IMR-90 (cell line): ENCODE results near the gene ADARB2. TPM values are rescaled to one million over a fixed set of nuclear protein-coding genes. Genes with fewer than 3 reads are reported as not detected.
A peak's percentile ranks its signal among the peaks of the same experiment; 100 is the strongest.

Experiments used
- ATAC-seq: fragments of 200-7000 bp; cut with Tn5 transposase; 2 replicates; pipeline ENCODE4 v1.9.1; 2020; ENCODE audit warnings: low read depth, mild to moderate bottlenecking, moderate library complexity
- BruUV-seq: library from RNA; stranded (reverse); fragments of 400-500 nt; replicated peaks from 2 replicates; lab custom pipeline; 2021; lab: Mats Ljungman, UMichigan
- CTCF ChIA-PET: fragments of 300-600 bp; formaldehyde crosslinking; extraction: SDS; loops from one replicate; lab custom pipeline; 2021; ENCODE audit warnings: antibody characterized with exemption; lab: Yijun Ruan, JAX
- POLR2A ChIA-PET: fragments of 300-600 bp; sonication (Branson Sonifier 250); formaldehyde crosslinking; loops from one replicate; lab custom pipeline; 2022; ENCODE audit warnings: antibody characterized with exemption; ENCODE audit not compliant: unreplicated experiment; lab: Charles Lee
- DNase-seq: peaks from one replicate; pipeline ENCODE4 v3.0.0; 2013
- H2AFZ ChIP-seq: replicated peaks from 2 replicates; pipeline ENCODE3; 2013; ENCODE audit warnings: low read length, mild to moderate bottlenecking; ENCODE audit not compliant: poor library complexity
- H2AK5ac ChIP-seq: 2 replicates; pipeline ENCODE4 v1.6.1; 2013; ENCODE audit warnings: low read depth, low read length, inconsistent platforms
- H2AK9ac ChIP-seq: replicated peaks from 2 replicates; pipeline ENCODE3; 2013; ENCODE audit warnings: mild to moderate bottlenecking, low read depth, low read length, moderate library complexity; ENCODE audit not compliant: poor library complexity
- H2BK120ac ChIP-seq: 2 replicates; pipeline ENCODE4 v1.6.1; 2013; ENCODE audit warnings: low read depth, low read length, inconsistent platforms
- H2BK15ac ChIP-seq: 3 replicates; pipeline ENCODE4 v1.6.1; 2013; ENCODE audit warnings: low read depth, low read length, inconsistent platforms
- H2BK20ac ChIP-seq: 2 replicates; pipeline ENCODE4 v1.6.1; 2013; ENCODE audit warnings: low read depth, mild to moderate bottlenecking, inconsistent platforms, low read length, moderate library complexity
- H2BK5ac ChIP-seq: 2 replicates; pipeline ENCODE4 v1.6.1; 2013; ENCODE audit warnings: mild to moderate bottlenecking, low read depth, low read length, inconsistent platforms; ENCODE audit not compliant: poor library complexity, severe bottlenecking
- H3K14ac ChIP-seq: replicated peaks from 2 replicates; pipeline ENCODE4 v1.6.1; 2013; ENCODE audit warnings: low read depth, low read length, inconsistent platforms
- H3K18ac ChIP-seq: 2 replicates; pipeline ENCODE4 v1.6.1; 2013; ENCODE audit warnings: low read depth, low read length, control low read depth
- H3K23ac ChIP-seq: 2 replicates; pipeline ENCODE4 v1.6.1; 2013; ENCODE audit warnings: low read depth, low read length, inconsistent platforms
- H3K27ac ChIP-seq: 2 replicates; pipeline ENCODE4 v1.5.1; 2013; ENCODE audit warnings: mild to moderate bottlenecking, control low read depth, low read length; ENCODE audit not compliant: insufficient read depth
- H3K27me3 ChIP-seq: 2 replicates; pipeline ENCODE4 v1.6.1; 2013; ENCODE audit warnings: low read length; ENCODE audit not compliant: control insufficient read depth, insufficient read depth
- H3K36me3 ChIP-seq: 2 replicates; pipeline ENCODE4 v1.6.1; 2013; ENCODE audit warnings: low read length, mixed read lengths; ENCODE audit not compliant: control insufficient read depth, insufficient read depth
- H3K4ac ChIP-seq: 2 replicates; pipeline ENCODE4 v1.6.1; 2013; ENCODE audit warnings: low read depth, low read length, inconsistent platforms
- H3K4me1 ChIP-seq: 2 replicates; pipeline ENCODE4 v1.6.1; 2013; ENCODE audit warnings: low read length, mixed read lengths; ENCODE audit not compliant: control insufficient read depth, insufficient read depth
- H3K4me2 ChIP-seq: 2 replicates; pipeline ENCODE4 v1.6.1; 2013; ENCODE audit warnings: low read depth, mild to moderate bottlenecking, control low read depth, low read length, moderate library complexity
- H3K4me3 ChIP-seq: 2 replicates; pipeline ENCODE4 v1.5.1; 2013; ENCODE audit warnings: low read depth, mild to moderate bottlenecking, control low read depth, low read length, moderate library complexity; ENCODE audit not compliant: insufficient read depth
- H3K56ac ChIP-seq: 2 replicates; pipeline ENCODE4 v1.6.1; 2013; ENCODE audit warnings: low read length, inconsistent platforms; ENCODE audit not compliant: insufficient read depth; ENCODE audit errors: extremely low read depth
- H3K79me1 ChIP-seq, 2 experiments: 2 replicates each; pipeline ENCODE4 v1.6.1; 2013; ENCODE audit warnings: low read length in 2 of 2, inconsistent platforms in 1 of 2, low read depth in 1 of 2
- H3K9ac ChIP-seq: 2 replicates; pipeline ENCODE4 v1.6.1; 2013; ENCODE audit warnings: low read depth, low read length, control low read depth
- H3K9me1 ChIP-seq: 2 replicates; pipeline ENCODE4 v1.6.1; 2013; ENCODE audit warnings: low read length, inconsistent platforms; ENCODE audit not compliant: insufficient read depth
- H3K9me3 ChIP-seq: 2 replicates; pipeline ENCODE4 v1.6.1; 2013; ENCODE audit warnings: low read length; ENCODE audit not compliant: control insufficient read depth, insufficient read depth
- H4K20me1 ChIP-seq: 2 replicates; pipeline ENCODE4 v1.6.1; 2013; ENCODE audit warnings: low read length, inconsistent platforms; ENCODE audit not compliant: insufficient read depth
- H4K5ac ChIP-seq: 2 replicates; pipeline ENCODE4 v1.6.1; 2013; ENCODE audit warnings: mild to moderate bottlenecking, low read depth, low read length, control low read depth
- H4K8ac ChIP-seq, 2 experiments: 2 replicates each; pipeline ENCODE4 v1.6.1; 2013; ENCODE audit warnings: low read depth in 2 of 2, low read length in 2 of 2, control low read depth in 1 of 2, inconsistent platforms in 1 of 2
- H4K91ac ChIP-seq: 2 replicates; pipeline ENCODE4 v1.6.1; 2013; ENCODE audit warnings: low read depth, low read length, inconsistent platforms; ENCODE audit not compliant: insufficient read depth
- BHLHE40 ChIP-seq: fragments of 150-350 bp; IDR thresholded peaks from 2 replicates; pipeline ENCODE4 v1.6.1; 2016; ENCODE audit warnings: mild to moderate bottlenecking, low read depth, low read length
- CEBPB ChIP-seq: IDR thresholded peaks from 2 replicates; pipeline ENCODE4 v1.6.1; 2012; ENCODE audit warnings: low read depth, low read length, improper control_type of control experiment
- CHD1 ChIP-seq: IDR thresholded peaks from 2 replicates; pipeline ENCODE4 v1.6.1; 2012; ENCODE audit warnings: low read depth, low read length, improper control_type of control experiment
- FOS ChIP-seq: fragments of 150-350 bp; IDR thresholded peaks from 2 replicates; pipeline ENCODE4 v1.6.1; 2016; ENCODE audit warnings: low read depth, low read length
- MAFK ChIP-seq: IDR thresholded peaks from 2 replicates; pipeline ENCODE4 v1.6.1; 2012; ENCODE audit warnings: low read depth, low read length, improper control_type of control experiment
- MAZ ChIP-seq: IDR thresholded peaks from 2 replicates; pipeline ENCODE4 v1.6.1; 2012; ENCODE audit warnings: low read depth, mild to moderate bottlenecking, low read length, improper control_type of control experiment, moderate library complexity, borderline replicate concordance
- MXI1 ChIP-seq: IDR thresholded peaks from 2 replicates; pipeline ENCODE4 v1.6.1; 2012; ENCODE audit warnings: low read depth, mild to moderate bottlenecking, low read length, moderate library complexity, borderline replicate concordance
- NFE2L2 ChIP-seq: fragments of 150-350 bp; IDR thresholded peaks from 2 replicates; pipeline ENCODE4 v1.6.1; 2016; ENCODE audit warnings: low read depth, mild to moderate bottlenecking, low read length
- POLR2A ChIP-seq: IDR thresholded peaks from 2 replicates; pipeline ENCODE4 v1.6.1; 2012; ENCODE audit warnings: mild to moderate bottlenecking, low read depth, low read length
- RCOR1 ChIP-seq: IDR thresholded peaks from 2 replicates; pipeline ENCODE4 v1.6.1; 2012; ENCODE audit warnings: mild to moderate bottlenecking, low read length, improper control_type of control experiment; ENCODE audit not compliant: insufficient replicate concordance
- RFX5 ChIP-seq: IDR thresholded peaks from 2 replicates; pipeline ENCODE4 v1.8.0; 2012; ENCODE audit warnings: low read depth, mild to moderate bottlenecking, low read length, moderate library complexity
- SMC3 ChIP-seq: fragments of 150-350 bp; IDR thresholded peaks from 2 replicates; pipeline ENCODE4 v1.6.1; 2016; ENCODE audit warnings: low read depth, mild to moderate bottlenecking, antibody characterized with exemption, low read length, moderate library complexity
- WGBS, 2 experiments: methylation state at CpG; one replicate each; pipeline versions ENCODE4 v1.1.5 to v1.1.7; 2013; ENCODE audit warnings: missing lambda C conversion rate in 2 of 2; ENCODE audit not compliant: insufficient read length in 1 of 2; ENCODE audit errors: extremely low coverage in 2 of 2; 5-methylcytosine and 5-hydroxymethylcytosine counted together
- dilution Hi-C: fragments of 300-500 bp; cut with HindIII; formaldehyde crosslinking; loops from one replicate; pipeline ENCODE4 v1.14.3; 2018; ENCODE audit warnings: low sequenced_read_pairs; ENCODE audit not compliant: unreplicated experiment
- in situ Hi-C: fragments of 300-500 bp; cut with MboI; formaldehyde crosslinking; loops from 3 replicates; pipeline ENCODE4 v1.14.3; 2019; ENCODE audit warnings: low sequenced_read_pairs, inconsistent platforms, mixed read lengths
- intact Hi-C: fragments of 100-400 bp; cut with micrococcal nuclease; formaldehyde crosslinking; loops from 2 replicates; pipeline ENCODE4 v1.10.0; 2022
- polyA plus RNA-seq, 3 experiments: library from polyadenylated mRNA; depleted of rRNA; stranded (reverse); fragments of >200 nt; gene quantifications; 2 replicates each; pipeline ENCODE4 v1.2.3, GENCODE V29; 2012; ENCODE audit warnings: low replicate concordance in 1 of 3
- total RNA-seq: library from RNA; depleted of rRNA; stranded (reverse); fragments of >200 nt; gene quantifications from 2 replicates; pipeline ENCODE4 v1.2.3, GENCODE V29; 2012
- TF ChIP-seq, protein P1 (sequence below): fragments of 150-350 bp; IDR thresholded peaks from 2 replicates; pipeline ENCODE4 v1.6.1; 2017; ENCODE audit warnings: mild to moderate bottlenecking, antibody characterized with exemption, low read length, low read depth
- TF ChIP-seq, protein P2 (sequence below): fragments of 150-350 bp; IDR thresholded peaks from 2 replicates; pipeline ENCODE4 v1.6.1; 2016; ENCODE audit warnings: low read depth, mild to moderate bottlenecking, low read length, moderate library complexity, borderline replicate concordance

Gene ADARB2
- total and polyA plus RNA-seq, 2 of the 4 experiments (the other 2 are of a cell fraction), result not detected

DNA sequence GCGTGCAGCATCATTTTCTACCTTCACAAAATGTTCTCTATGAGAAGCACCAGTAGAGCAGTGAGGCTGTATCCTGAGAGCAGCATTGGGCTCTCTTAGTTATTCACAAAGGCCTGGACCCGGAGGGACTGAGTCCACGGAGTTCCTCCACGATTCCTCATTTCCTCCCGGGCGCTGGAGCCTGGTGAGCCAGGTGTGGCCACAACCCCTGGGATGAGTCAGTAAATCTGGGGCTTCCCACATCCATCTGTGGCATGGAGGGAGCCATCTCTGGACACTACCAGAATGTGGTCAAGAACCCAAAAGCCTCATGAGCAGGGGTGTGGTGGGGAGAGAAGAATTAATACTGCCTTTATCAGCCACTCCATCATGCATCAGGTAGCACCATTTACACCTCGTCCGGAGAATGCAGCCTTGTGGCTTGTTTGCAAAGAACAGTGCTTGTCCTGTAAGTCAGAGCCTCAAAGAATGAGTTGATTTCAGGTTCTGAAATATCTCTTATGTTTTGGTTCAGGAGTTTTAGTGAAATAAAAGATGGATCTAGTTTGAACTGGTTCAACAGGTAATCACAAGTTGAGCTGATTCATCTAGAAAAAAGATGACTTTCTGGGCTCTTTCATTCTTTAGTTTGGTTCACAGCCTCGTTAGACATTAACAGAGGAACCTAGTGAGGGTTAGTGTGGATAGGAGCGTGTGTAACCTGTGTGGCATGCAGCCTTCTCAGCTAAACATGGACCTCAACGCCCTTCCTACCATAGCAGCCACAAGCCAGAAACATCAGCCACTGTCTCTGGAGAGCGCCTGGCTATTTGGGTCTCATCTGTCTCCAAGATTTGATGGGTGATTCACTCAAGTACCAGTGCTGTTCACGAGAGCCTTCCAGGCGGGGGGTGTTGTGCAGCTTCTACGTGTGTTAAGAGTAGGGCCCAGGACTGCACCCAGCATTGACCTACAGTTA lies 586.0 kb downstream of the ADARB2 start (continued):
- TF ChIP-seq MAZ, result no peak

DNA sequence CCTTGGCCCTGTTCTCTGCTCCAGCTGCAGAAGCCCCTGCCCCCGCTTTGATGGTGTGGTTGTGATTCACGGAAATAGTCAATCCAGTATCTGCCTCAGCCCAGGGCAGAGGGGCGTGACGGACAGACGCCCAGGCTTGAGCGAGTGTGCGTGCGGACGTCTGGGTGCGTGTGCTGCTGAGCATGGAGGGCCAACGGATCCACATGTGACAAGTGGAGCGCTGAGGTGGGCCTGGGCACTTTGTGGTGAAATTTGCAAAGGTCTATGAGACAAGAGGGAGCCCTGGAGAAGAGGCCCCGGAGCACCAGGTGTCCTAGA lies 586.7 kb downstream of the ADARB2 start:
- H4K20me1 ChIP-seq, result no peaks in the 10 kb centered on the region
- H3K4me2 ChIP-seq, result no peak overlapping the region
- H3K4me1 ChIP-seq, result no peaks in the 10 kb centered on the region
- DNase-seq (no peak), ATAC-seq (no peak)
- no peak overlapping the region for H4K91ac ChIP-seq
- H3K27me3 ChIP-seq, result peaks cover 5% of the 10 kb centered on the region; the same call in 1 of the 2 replicates
- no peak overlapping the region for H2BK5ac ChIP-seq
- H3K27ac ChIP-seq, result no peak overlapping the region
- intact Hi-C loops (no loop called here), in situ Hi-C loops (no loop called here), dilution Hi-C loops (no loop called here)
- H3K23ac ChIP-seq, result no peak overlapping the region
- CTCF ChIA-PET, result no interaction called here
- H3K9ac ChIP-seq, result no peak overlapping the region
- no peaks in the 10 kb centered on the region for H3K36me3 ChIP-seq
- H2BK20ac ChIP-seq, result no peak overlapping the region
- no peak overlapping the region for H3K4ac ChIP-seq
- H2AK5ac ChIP-seq, result no peak overlapping the region
- no peak overlapping the region for H4K5ac ChIP-seq
- 83% methylated on average over 12 of the region's 13 CpGs; no CpG with 5 or more reads in 1 of the 2 experiments for WGBS, 2 experiments
- H3K9me1 ChIP-seq, result no peaks in the 10 kb centered on the region
- H3K79me1 ChIP-seq, result no peaks in the 10 kb centered on the region
- no peak overlapping the region for H2AK9ac ChIP-seq
- peaks cover 6% of the 10 kb centered on the region for H3K9me3 ChIP-seq
- BruUV-seq, result no TSS peak
- H2AFZ ChIP-seq, result peak overlapping the region; percentile 32
- no peak overlapping the region for H3K4me3 ChIP-seq
- no peak overlapping the region for H4K8ac ChIP-seq
- H3K14ac ChIP-seq, result no peak overlapping the region
- H3K18ac ChIP-seq, result no peak overlapping the region
- H2BK15ac ChIP-seq, result no peak overlapping the region
- no peak overlapping the region for H3K56ac ChIP-seq
- POLR2A ChIA-PET, result no interaction called here
- H2BK120ac ChIP-seq, result no peak overlapping the region
- TF ChIP-seq, protein P1, sequence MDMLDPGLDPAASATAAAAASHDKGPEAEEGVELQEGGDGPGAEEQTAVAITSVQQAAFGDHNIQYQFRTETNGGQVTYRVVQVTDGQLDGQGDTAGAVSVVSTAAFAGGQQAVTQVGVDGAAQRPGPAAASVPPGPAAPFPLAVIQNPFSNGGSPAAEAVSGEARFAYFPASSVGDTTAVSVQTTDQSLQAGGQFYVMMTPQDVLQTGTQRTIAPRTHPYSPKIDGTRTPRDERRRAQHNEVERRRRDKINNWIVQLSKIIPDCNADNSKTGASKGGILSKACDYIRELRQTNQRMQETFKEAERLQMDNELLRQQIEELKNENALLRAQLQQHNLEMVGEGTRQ, result no peak
- TF ChIP-seq, protein P2, sequence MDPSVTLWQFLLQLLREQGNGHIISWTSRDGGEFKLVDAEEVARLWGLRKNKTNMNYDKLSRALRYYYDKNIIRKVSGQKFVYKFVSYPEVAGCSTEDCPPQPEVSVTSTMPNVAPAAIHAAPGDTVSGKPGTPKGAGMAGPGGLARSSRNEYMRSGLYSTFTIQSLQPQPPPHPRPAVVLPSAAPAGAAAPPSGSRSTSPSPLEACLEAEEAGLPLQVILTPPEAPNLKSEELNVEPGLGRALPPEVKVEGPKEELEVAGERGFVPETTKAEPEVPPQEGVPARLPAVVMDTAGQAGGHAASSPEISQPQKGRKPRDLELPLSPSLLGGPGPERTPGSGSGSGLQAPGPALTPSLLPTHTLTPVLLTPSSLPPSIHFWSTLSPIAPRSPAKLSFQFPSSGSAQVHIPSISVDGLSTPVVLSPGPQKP, result no peak
- TF ChIP-seq RFX5 (no peak), BHLHE40 (no peak), RCOR1 (no peak), NFE2L2 (no peak), POLR2A (no peak), MXI1 (no peak), CEBPB (no peak), MAZ (no peak), SMC3 (no peak), FOS (no peak), CHD1 (no peak), MAFK (no peak)
